Measurements from ENCODE around the gene SIPA1L2.

SIPA1L2 gene

GRCh38 chr1:232643251-232643650 lies 13.3 kb upstream of the SIPA1L2 start:
- no peak for DNase-seq (ENCODE audit: low read depth)

GRCh38 chr1:232641507-232641906 lies 11.6 kb upstream of the SIPA1L2 start:
- no peak for DNase-seq (ENCODE audit: low read depth)

- no peak for DNase-seq (ENCODE audit: low read depth)
Measured at GRCh38 chr1:232636799-232637198, 6.9 kb upstream of the SIPA1L2 start.

- DNase-seq (ENCODE audit: low read depth), result no peak
Measured at GRCh38 chr1:232635778-232636356, 5.9 kb upstream of the SIPA1L2 start.

- DNase-seq (ENCODE audit: low read depth), result no peak
Measured at GRCh38 chr1:232635279-232635678, 5.3 kb upstream of the SIPA1L2 start.

- no peak for DNase-seq (ENCODE audit: low read depth)
Measured at GRCh38 chr1:232634096-232634495, 4.2 kb upstream of the SIPA1L2 start.

- no peak for DNase-seq (ENCODE audit: low read depth)
Measured at GRCh38 chr1:232630894-232631195, 912 bp upstream of the SIPA1L2 start.

- DNase-seq (ENCODE audit: low read depth), result no peak
Measured at GRCh38 chr1:232629250-232630046, 485 bp downstream of the SIPA1L2 start.

- no peak for DNase-seq (ENCODE audit: low read depth)
Measured at GRCh38 chr1:232628335-232629249, 1.3 kb downstream of the SIPA1L2 start.

- DNase-seq (ENCODE audit: low read depth), result no peak
Measured at GRCh38 chr1:232627645-232628334, 2.1 kb downstream of the SIPA1L2 start.

- no peak for DNase-seq (ENCODE audit: low read depth)
Measured at GRCh38 chr1:232627171-232627570, 2.8 kb downstream of the SIPA1L2 start.

- DNase-seq (ENCODE audit: low read depth), result no peak
Measured at GRCh38 chr1:232626452-232626851, 3.5 kb downstream of the SIPA1L2 start.

GRCh38 chr1:232625319-232625868 lies 4.5 kb downstream of the SIPA1L2 start:
- DNase-seq (ENCODE audit: low read depth), result no peak

- no peak for DNase-seq (ENCODE audit: low read depth)
Measured at GRCh38 chr1:232624546-232625281, 5.2 kb downstream of the SIPA1L2 start.

- DNase-seq (ENCODE audit: low read depth), result no peak
Measured at GRCh38 chr1:232622981-232623380, 7.0 kb downstream of the SIPA1L2 start.

- no peak for DNase-seq (ENCODE audit: low read depth)
Measured at GRCh38 chr1:232622378-232622777, 7.6 kb downstream of the SIPA1L2 start.

- DNase-seq (ENCODE audit: low read depth), result no peak
Measured at GRCh38 chr1:232621050-232621449, 8.9 kb downstream of the SIPA1L2 start.

GRCh38 chr1:232620356-232620969 lies 9.5 kb downstream of the SIPA1L2 start:
- no peak for DNase-seq (ENCODE audit: low read depth)

GRCh38 chr1:232617237-232617636 lies 12.7 kb downstream of the SIPA1L2 start:
- no peak for DNase-seq (ENCODE audit: low read depth)

GRCh38 chr1:232615306-232615800 lies 14.6 kb downstream of the SIPA1L2 start:
- no peak for DNase-seq (ENCODE audit: low read depth)

- no peak for DNase-seq (ENCODE audit: low read depth)
Measured at GRCh38 chr1:232614811-232615210, 15.1 kb downstream of the SIPA1L2 start.

All from stimulated activated CD8-positive, alpha-beta memory T cell treated with anti-CD3 and anti-CD28 coated beads, Interleukin-12 subunit alpha, Interleukin-12 subunit beta, amount 100 ng/mL, for 1 hour (primary cell).